SJSA1 (cell line): ENCODE measurements around the gene PLCB1. TPM values are rescaled to one million over a fixed set of nuclear protein-coding genes. Genes with fewer than 3 reads are reported as not detected.

ENCODE experiments used
- DNase-seq, 2 experiments: peaks; one replicate each; pipeline ENCODE4 v3.0.0-alpha.2; 2015 to 2020; ENCODE audit warnings: low spot score in 2 of 2, low read depth in 1 of 2
- H3K27ac ChIP-seq: fragments of 250-450 bp; sonication (Bioruptor Pico); 2 replicates; pipeline ENCODE4 v1.5.1; 2020; ENCODE audit warnings: mild to moderate bottlenecking, moderate library complexity
- H3K27me3 ChIP-seq: fragments of 250-450 bp; sonication (Bioruptor Pico); replicated peaks from 2 replicates; pipeline ENCODE4 v1.5.1; 2020; ENCODE audit warnings: mild to moderate bottlenecking, moderate library complexity
- H3K36me3 ChIP-seq: fragments of 250-450 bp; sonication (Bioruptor Pico); 2 replicates; pipeline ENCODE4 v1.5.1; 2020; ENCODE audit warnings: mild to moderate bottlenecking
- H3K4me1 ChIP-seq: fragments of 250-450 bp; sonication (Bioruptor Pico); replicated peaks from 2 replicates; pipeline ENCODE4 v1.6.1; 2021; ENCODE audit warnings: mild to moderate bottlenecking
- H3K4me3 ChIP-seq: fragments of 250-450 bp; sonication (Bioruptor Pico); 2 replicates; pipeline ENCODE4 v1.5.1; 2020; ENCODE audit warnings: mild to moderate bottlenecking
- H3K9me3 ChIP-seq: fragments of 250-450 bp; sonication (Bioruptor Pico); replicated peaks from 2 replicates; pipeline ENCODE4 v1.5.1; 2020; ENCODE audit warnings: mild to moderate bottlenecking
- total RNA-seq: library from RNA; depleted of rRNA; stranded (reverse); fragments of >200 nt; shearing (Covaris generic); gene quantifications from 2 replicates; pipeline ENCODE4 v1.2.3, GENCODE V29; 2014

The PLCB1 gene
- total RNA-seq, 1 experiment from 2014 or later, result 10.0 TPM

- no peaks in the 10 kb centered on the region for H3K36me3 ChIP-seq
- H3K27ac ChIP-seq, result no peak overlapping the region
Measured at GRCh38 chr20:8326899-8327298, 194.8 kb downstream of the PLCB1 start.

GRCh38 chr20:8328189-8328588, 196.1 kb downstream of the PLCB1 start:
- no peak for DNase-seq
- Histone ChIP-seq H3K9me3 (no peaks in the 10 kb centered on the region), H3K27ac (no peak overlapping the region), H3K36me3 (no peaks in the 10 kb centered on the region), H3K4me3 (no peak overlapping the region), H3K4me1 (no peaks in the 10 kb centered on the region), H3K27me3 (no peaks in the 10 kb centered on the region)

More at GRCh38 chr20:8326899-8327298, 194.8 kb downstream of the PLCB1 start:
- Histone ChIP-seq H3K27me3 (no peaks in the 10 kb centered on the region), H3K4me1 (no peaks in the 10 kb centered on the region), H3K4me3 (no peak overlapping the region), H3K9me3 (no peaks in the 10 kb centered on the region)
- DNase-seq, result no peak

- H3K4me1 ChIP-seq, result no peaks in the 10 kb centered on the region
- no peak overlapping the region for H3K4me3 ChIP-seq
- H3K27ac ChIP-seq, result no peak overlapping the region
- no peaks in the 10 kb centered on the region for H3K9me3 ChIP-seq
- no peaks in the 10 kb centered on the region for H3K36me3 ChIP-seq
- no peak for DNase-seq
- H3K27me3 ChIP-seq, result no peaks in the 10 kb centered on the region
Measured at GRCh38 chr20:8330319-8330784, 198.3 kb downstream of the PLCB1 start.

GRCh38 chr20:8330785-8331695, 199.0 kb downstream of the PLCB1 start:
- no peaks in the 10 kb centered on the region for H3K36me3 ChIP-seq
- H3K9me3 ChIP-seq, result no peaks in the 10 kb centered on the region
- no peaks in the 10 kb centered on the region for H3K27me3 ChIP-seq
- H3K27ac ChIP-seq, result no peak overlapping the region
- H3K4me1 ChIP-seq, result no peaks in the 10 kb centered on the region
- DNase-seq, result no peak
- no peak overlapping the region for H3K4me3 ChIP-seq

GRCh38 chr20:8331740-8332412, 199.8 kb downstream of the PLCB1 start:
- DNase-seq, result no peak
- Histone ChIP-seq H3K36me3 (no peaks in the 10 kb centered on the region), H3K9me3 (no peaks in the 10 kb centered on the region), H3K27ac (no peak overlapping the region), H3K4me3 (no peak overlapping the region), H3K4me1 (no peaks in the 10 kb centered on the region), H3K27me3 (no peaks in the 10 kb centered on the region)

GRCh38 chr20:8334641-8335040, 202.6 kb downstream of the PLCB1 start:
- Histone ChIP-seq H3K4me3 (no peak overlapping the region), H3K9me3 (no peaks in the 10 kb centered on the region), H3K27ac (no peak overlapping the region), H3K27me3 (no peaks in the 10 kb centered on the region), H3K36me3 (no peaks in the 10 kb centered on the region), H3K4me1 (no peaks in the 10 kb centered on the region)
- no peak for DNase-seq

- Histone ChIP-seq H3K4me1 (no peaks in the 10 kb centered on the region), H3K9me3 (no peaks in the 10 kb centered on the region), H3K36me3 (no peaks in the 10 kb centered on the region), H3K27ac (no peak overlapping the region), H3K27me3 (no peaks in the 10 kb centered on the region), H3K4me3 (no peak overlapping the region)
- no peak for DNase-seq
Measured at GRCh38 chr20:8335059-8335458, 203.0 kb downstream of the PLCB1 start.

- no peak for DNase-seq
- no peaks in the 10 kb centered on the region for H3K27me3 ChIP-seq
- no peaks in the 10 kb centered on the region for H3K4me1 ChIP-seq
- no peaks in the 10 kb centered on the region for H3K9me3 ChIP-seq
- H3K4me3 ChIP-seq, result no peak overlapping the region
- no peak overlapping the region for H3K27ac ChIP-seq
- H3K36me3 ChIP-seq, result no peaks in the 10 kb centered on the region
Measured at GRCh38 chr20:8335495-8336195, 203.6 kb downstream of the PLCB1 start.

GRCh38 chr20:8339349-8339748, 207.3 kb downstream of the PLCB1 start:
- H3K36me3 ChIP-seq, result no peaks in the 10 kb centered on the region

GRCh38 chr20:8342391-8342790, 210.3 kb downstream of the PLCB1 start:
- H3K4me1 ChIP-seq, result no peaks in the 10 kb centered on the region
- H3K36me3 ChIP-seq, result no peaks in the 10 kb centered on the region
- no peaks in the 10 kb centered on the region; the same call in 1 of the 2 replicates for H3K9me3 ChIP-seq
- no peak overlapping the region for H3K4me3 ChIP-seq
- DNase-seq, result no peak
- H3K27ac ChIP-seq, result no peak overlapping the region
- no peaks in the 10 kb centered on the region for H3K27me3 ChIP-seq

More at GRCh38 chr20:8339349-8339748, 207.3 kb downstream of the PLCB1 start:
- Histone ChIP-seq H3K27me3 (no peaks in the 10 kb centered on the region), H3K4me3 (no peak overlapping the region), H3K27ac (no peak overlapping the region), H3K9me3 (no peaks in the 10 kb centered on the region; the same call in 1 of the 2 replicates), H3K4me1 (no peaks in the 10 kb centered on the region)
- no peak for DNase-seq

GRCh38 chr20:8344106-8344505, 212.0 kb downstream of the PLCB1 start:
- H3K27ac ChIP-seq, result no peak overlapping the region
- H3K4me1 ChIP-seq, result no peaks in the 10 kb centered on the region
- no peaks in the 10 kb centered on the region for H3K36me3 ChIP-seq
- no peaks in the 10 kb centered on the region; the same call in 1 of the 2 replicates for H3K9me3 ChIP-seq
- no peak for DNase-seq
- H3K27me3 ChIP-seq, result no peaks in the 10 kb centered on the region
- no peak overlapping the region for H3K4me3 ChIP-seq

- no peaks in the 10 kb centered on the region for H3K36me3 ChIP-seq
- H3K4me3 ChIP-seq, result no peak overlapping the region
- H3K27ac ChIP-seq, result no peak overlapping the region
- no peak for DNase-seq
- no peaks in the 10 kb centered on the region; the same call in 1 of the 2 replicates for H3K9me3 ChIP-seq
- no peaks in the 10 kb centered on the region for H3K4me1 ChIP-seq
- H3K27me3 ChIP-seq, result no peaks in the 10 kb centered on the region
Measured at GRCh38 chr20:8344631-8345030, 212.6 kb downstream of the PLCB1 start.

- H3K4me1 ChIP-seq, result no peaks in the 10 kb centered on the region
- H3K4me3 ChIP-seq, result no peak overlapping the region
- H3K9me3 ChIP-seq, result no peaks in the 10 kb centered on the region
- no peaks in the 10 kb centered on the region for H3K27me3 ChIP-seq
- H3K36me3 ChIP-seq, result no peaks in the 10 kb centered on the region
- no peak for DNase-seq
- no peak overlapping the region for H3K27ac ChIP-seq
Measured at GRCh38 chr20:8346700-8347270, 214.7 kb downstream of the PLCB1 start.
